Measurements from ENCODE around the gene TCF21.

GRCh38 chr6:133873538-133873937, 15.4 kb upstream of the TCF21 start:
- no peak for TF ChIP-seq POLR2A (IDR thresholded peaks at IDR 0.05)
- no peak for TF ChIP-seq CTCF (IDR thresholded peaks at IDR 0.05)
